AG09319 (cell line): ENCODE results near the gene SMCR8.

ENCODE experiments used
- DNase-seq: peaks from one replicate; pipeline ENCODE4 v3.0.0-alpha.2; 2010; ENCODE audit warnings: low read depth; ENCODE audit errors: extremely low read depth
- TF ChIP-seq, protein P1 (sequence below): IDR thresholded peaks from 2 replicates; pipeline ENCODE4 v1.5.1; 2011; ENCODE audit warnings: low read depth, mild to moderate bottlenecking, inconsistent platforms, low read length, moderate library complexity

SMCR8 gene

DNA sequence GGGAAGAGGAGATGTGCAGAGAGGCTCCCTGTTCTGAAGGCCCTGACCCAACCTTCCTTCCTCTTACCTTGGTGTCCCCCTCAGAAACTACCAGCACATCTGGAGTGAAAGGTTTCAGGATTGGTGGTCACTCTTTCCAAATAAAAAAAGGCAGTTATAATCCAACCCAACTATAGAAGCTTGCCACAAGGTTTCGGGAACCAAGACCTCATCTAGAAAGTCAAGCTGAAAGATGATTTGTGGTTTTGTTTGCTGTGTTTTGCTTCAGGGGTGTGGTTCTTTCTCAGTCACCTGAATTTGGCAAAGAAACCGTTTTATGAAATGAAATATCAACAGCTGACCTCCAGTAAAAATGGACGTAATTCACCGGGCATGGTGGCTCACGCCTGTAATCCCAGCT lies 28.9 kb downstream of the SMCR8 start:
- TF ChIP-seq, protein P1, sequence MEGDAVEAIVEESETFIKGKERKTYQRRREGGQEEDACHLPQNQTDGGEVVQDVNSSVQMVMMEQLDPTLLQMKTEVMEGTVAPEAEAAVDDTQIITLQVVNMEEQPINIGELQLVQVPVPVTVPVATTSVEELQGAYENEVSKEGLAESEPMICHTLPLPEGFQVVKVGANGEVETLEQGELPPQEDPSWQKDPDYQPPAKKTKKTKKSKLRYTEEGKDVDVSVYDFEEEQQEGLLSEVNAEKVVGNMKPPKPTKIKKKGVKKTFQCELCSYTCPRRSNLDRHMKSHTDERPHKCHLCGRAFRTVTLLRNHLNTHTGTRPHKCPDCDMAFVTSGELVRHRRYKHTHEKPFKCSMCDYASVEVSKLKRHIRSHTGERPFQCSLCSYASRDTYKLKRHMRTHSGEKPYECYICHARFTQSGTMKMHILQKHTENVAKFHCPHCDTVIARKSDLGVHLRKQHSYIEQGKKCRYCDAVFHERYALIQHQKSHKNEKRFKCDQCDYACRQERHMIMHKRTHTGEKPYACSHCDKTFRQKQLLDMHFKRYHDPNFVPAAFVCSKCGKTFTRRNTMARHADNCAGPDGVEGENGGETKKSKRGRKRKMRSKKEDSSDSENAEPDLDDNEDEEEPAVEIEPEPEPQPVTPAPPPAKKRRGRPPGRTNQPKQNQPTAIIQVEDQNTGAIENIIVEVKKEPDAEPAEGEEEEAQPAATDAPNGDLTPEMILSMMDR = no peak

DNA sequence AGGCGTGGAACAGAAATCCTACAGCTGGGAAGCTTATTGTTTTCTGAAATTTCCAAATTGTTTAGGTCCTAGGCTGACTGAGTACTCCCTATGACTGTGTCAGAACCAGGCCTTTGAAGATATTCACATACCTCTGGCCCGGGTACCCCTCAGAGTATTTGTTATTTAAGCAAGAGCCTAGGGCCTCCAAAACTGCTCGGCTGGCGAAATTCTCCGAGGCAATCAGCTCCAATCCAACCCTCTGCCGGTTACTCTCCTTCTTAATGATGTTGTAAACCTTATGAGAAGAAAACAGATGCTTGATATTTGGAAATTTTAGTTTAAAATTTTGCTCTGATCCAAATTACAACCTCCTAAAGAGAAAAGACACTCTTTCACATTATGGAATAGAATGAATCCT lies 38.4 kb downstream of the SMCR8 start:
- DNase-seq = no peak
- TF ChIP-seq, protein P1 = no peak

More for the DNA sequence above, 28.9 kb downstream of the SMCR8 start:
- no peak for DNase-seq

DNA sequence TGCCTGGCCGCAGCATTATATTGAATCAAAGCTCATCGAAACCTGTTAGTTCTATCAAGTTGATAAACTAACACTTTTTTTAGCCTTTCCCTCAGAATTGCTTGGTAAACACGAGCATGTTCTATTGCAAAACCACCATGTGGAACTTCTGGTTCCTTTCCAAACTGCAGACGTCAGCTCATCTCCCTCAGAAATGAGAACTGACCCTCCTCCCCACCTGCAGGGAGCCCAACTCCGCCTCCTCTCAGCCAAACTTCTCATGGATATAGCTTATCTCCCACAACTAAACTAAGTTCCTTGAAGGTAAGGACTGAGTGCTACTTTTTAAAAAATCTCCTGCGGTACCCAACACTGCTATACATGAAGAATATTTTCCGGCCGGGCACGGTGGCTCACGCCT lies 41.5 kb downstream of the SMCR8 start:
- peak; percentile 10 for DNase-seq
- TF ChIP-seq, protein P1 = no peak

DNA sequence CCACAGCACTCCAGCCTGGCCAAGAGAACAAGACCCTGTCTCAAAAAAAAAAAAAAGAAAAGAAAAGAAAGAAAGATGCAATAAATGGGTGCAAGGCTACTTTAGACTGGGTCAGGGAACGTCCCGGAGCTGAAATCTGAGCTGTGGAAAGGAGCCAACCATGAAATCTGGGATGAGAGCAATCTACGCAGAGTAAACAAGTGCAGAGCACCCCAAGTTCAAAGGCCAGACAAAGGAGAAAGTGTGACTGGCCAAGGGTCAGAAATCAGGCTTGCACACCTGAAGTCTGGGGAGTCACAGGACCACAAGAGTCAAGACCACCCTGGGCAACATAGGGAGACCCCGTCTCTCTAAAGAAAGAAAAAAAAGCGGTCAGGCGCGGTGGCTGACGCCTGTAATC lies 45.4 kb downstream of the SMCR8 start:
- TF ChIP-seq, protein P1 = no peak
- DNase-seq = no peak

DNA sequence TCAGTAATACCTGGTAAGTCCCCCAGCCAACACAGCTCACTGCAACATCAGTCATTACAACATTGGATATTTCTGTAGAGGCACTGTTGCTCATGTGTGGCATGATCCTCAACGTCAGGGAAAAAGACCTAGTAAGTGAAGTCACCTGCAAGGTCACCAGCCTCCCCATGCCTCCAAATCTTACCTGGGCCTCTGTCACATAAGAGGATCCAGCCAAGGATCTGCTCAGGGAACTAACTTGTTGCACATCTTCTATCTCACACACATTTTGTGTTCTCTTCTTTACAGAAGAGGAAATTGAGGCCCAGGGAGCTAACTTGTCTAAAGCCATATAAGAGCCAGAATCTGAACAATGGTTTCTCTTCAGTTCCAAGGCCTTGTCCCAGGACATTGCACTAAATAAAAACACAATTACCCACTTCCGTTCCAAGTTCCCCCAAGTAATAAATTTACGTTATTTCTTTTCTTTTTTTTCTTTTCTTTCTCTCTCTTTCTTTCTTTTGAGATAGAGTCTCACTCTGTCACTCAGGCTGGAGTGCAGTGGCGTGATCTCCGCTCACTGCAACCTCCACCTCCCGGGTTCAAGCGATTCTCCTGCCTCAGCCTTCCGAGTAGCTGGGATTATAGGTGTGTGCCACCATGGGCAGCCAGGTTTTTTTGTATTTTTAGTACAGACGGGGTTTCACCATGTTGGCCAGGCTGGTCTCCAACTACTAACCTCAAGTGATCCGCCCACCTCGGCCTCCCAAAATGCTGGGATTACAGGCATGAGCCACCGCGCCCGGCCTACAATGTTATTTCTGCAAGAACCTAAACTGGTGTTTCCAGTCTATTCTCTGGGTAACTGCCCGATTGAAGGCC lies 47.0 kb downstream of the SMCR8 start:
- no peak for DNase-seq
- TF ChIP-seq, protein P1 = no peak

DNA sequence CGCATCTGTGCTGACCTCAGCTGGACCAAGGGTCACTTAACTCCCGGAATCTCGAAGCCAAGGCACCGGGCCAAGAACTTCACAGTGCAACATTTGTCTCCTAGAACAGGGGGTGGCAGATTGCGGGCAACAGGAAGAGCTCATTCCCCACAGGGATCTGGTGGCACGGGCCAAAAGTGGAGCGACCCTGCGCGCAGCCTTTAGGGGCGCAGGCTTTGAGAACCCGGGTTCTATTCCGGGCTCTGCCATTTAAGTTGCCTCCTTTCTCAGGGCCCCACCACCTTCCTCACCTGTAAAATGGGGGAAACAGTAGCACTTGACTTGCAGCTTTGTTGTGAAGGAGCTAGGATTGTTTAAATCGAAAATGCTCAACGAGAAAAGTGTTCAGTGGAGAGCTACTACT lies 47.6 kb downstream of the SMCR8 start:
- peak; percentile 36 for DNase-seq
- TF ChIP-seq, protein P1 = no peak
